IMR-90 (cell line): ENCODE results near the gene SMCO3. TPM values are rescaled to one million over a fixed set of nuclear protein-coding genes. Genes with fewer than 3 reads are reported as not detected.

Experiments
- polyA plus RNA-seq, 3 experiments: library from polyadenylated mRNA; depleted of rRNA; stranded (reverse); fragments of >200 nt; gene quantifications; 2 replicates each; pipeline ENCODE4 v1.2.3, GENCODE V29; 2012; ENCODE audit warnings: low replicate concordance in 1 of 3
- total RNA-seq: library from RNA; depleted of rRNA; stranded (reverse); fragments of >200 nt; gene quantifications from 2 replicates; pipeline ENCODE4 v1.2.3, GENCODE V29; 2012; rRNA removed

SMCO3 gene
- total and polyA plus RNA-seq, 2 of the 4 experiments (the other 2 are of a cell fraction) = under 0.01 to 0.07 TPM

Other genes starting within 250 kb of the SMCO3 start
- under 0.01 TPM in 1 of 2 replicates, not detected in the other for gene PLBD1, start 246.3 kb downstream of the SMCO3 start, total RNA-seq
- not detected in 2 replicates for gene PLBD1, start 246.3 kb downstream of the SMCO3 start, polyA plus RNA-seq (2012; rRNA removed)
- not detected in 2 replicates for gene GUCY2C, start 117.6 kb downstream of the SMCO3 start, total RNA-seq
- gene GUCY2C, start 117.6 kb downstream of the SMCO3 start, polyA plus RNA-seq (2012; rRNA removed) = not detected in 2 replicates
- gene WBP11, start 10.7 kb downstream of the SMCO3 start, total RNA-seq = 2.5 and 3.9 TPM in 2 replicates
- 18.1 and 18.3 TPM in 2 replicates for gene WBP11, start 10.7 kb downstream of the SMCO3 start, polyA plus RNA-seq (2012; rRNA removed)
- gene C12orf60, start 10.5 kb downstream of the SMCO3 start, total RNA-seq = 1.1 TPM in 2 replicates
- 0.57 and 1.1 TPM in 2 replicates for gene C12orf60, start 10.5 kb downstream of the SMCO3 start, polyA plus RNA-seq (2012; rRNA removed)
- not detected in 2 replicates for gene ART4, start 29.3 kb upstream of the SMCO3 start, total RNA-seq
- gene ART4, start 29.3 kb upstream of the SMCO3 start, polyA plus RNA-seq (2012; rRNA removed) = not detected in 2 replicates
- gene MGP, start 71.7 kb upstream of the SMCO3 start, total RNA-seq = 0.56 and 1.4 TPM in 2 replicates
- 1.9 and 2.7 TPM in 2 replicates for gene MGP, start 71.7 kb upstream of the SMCO3 start, polyA plus RNA-seq (2012; rRNA removed)
- gene ERP27, start 124.4 kb upstream of the SMCO3 start, total RNA-seq = not detected in 2 replicates
- not detected in 2 replicates for gene ERP27, start 124.4 kb upstream of the SMCO3 start, polyA plus RNA-seq (2012; rRNA removed)
- gene ARHGDIB, start 147.4 kb upstream of the SMCO3 start, total RNA-seq = 24.9 and 28.1 TPM in 2 replicates
- gene ARHGDIB, start 147.4 kb upstream of the SMCO3 start, polyA plus RNA-seq (2012; rRNA removed) = 30.7 and 31.8 TPM in 2 replicates
- gene PDE6H, start 158.9 kb upstream of the SMCO3 start, total RNA-seq = not detected in 2 replicates
- not detected in 2 replicates for gene PDE6H, start 158.9 kb upstream of the SMCO3 start, polyA plus RNA-seq (2012; rRNA removed)